Chondrocyte (in vitro differentiated cells): ENCODE data around the gene TRPV6. TPM values are rescaled to one million over a fixed set of nuclear protein-coding genes. Genes with fewer than 3 reads are reported as not detected.

Source experiments
- DNase-seq: peaks from one replicate; pipeline ENCODE4 v3.0.0; 2021; ENCODE audit warnings: mixed read lengths, low spot score
- H3K27ac Mint-ChIP-seq: one replicate; pipeline ENCODE4 v1.8.0; 2021; ENCODE audit warnings: mild to moderate bottlenecking, moderate library complexity, mixed read lengths; ENCODE audit not compliant: unreplicated experiment
- H3K27me3 Mint-ChIP-seq: 2 replicates; pipeline ENCODE4 v1.8.0; 2021; ENCODE audit warnings: low read depth, mixed read lengths
- H3K36me3 Mint-ChIP-seq: 2 replicates; pipeline ENCODE4 v1.8.0; 2021; ENCODE audit warnings: low read depth, mixed read lengths
- H3K4me1 Mint-ChIP-seq: 2 replicates; pipeline ENCODE4 v1.8.0; 2021; ENCODE audit warnings: low read depth, mild to moderate bottlenecking, mixed read lengths
- H3K4me3 Mint-ChIP-seq: one replicate; pipeline ENCODE4 v1.8.0; 2021; ENCODE audit warnings: mild to moderate bottlenecking, moderate library complexity, mixed read lengths; ENCODE audit not compliant: unreplicated experiment
- H3K9me3 Mint-ChIP-seq: 2 replicates; pipeline ENCODE4 v1.8.0; 2021; ENCODE audit warnings: low read depth, mixed read lengths
- CTCF ChIP-seq: fragments of 200-600 bp; sonication (generic); IDR thresholded peaks from 2 replicates; pipeline ENCODE4 v1.5.0; 2021; ENCODE audit warnings: antibody characterized with exemption, mild to moderate bottlenecking, moderate library complexity
- total RNA-seq: library from RNA; stranded (reverse); gene quantifications from 3 replicates; pipeline ENCODE4 v1.2.1, GENCODE V29; 2021

TRPV6 gene
- total RNA-seq, 1 donor from 2014 or later: not detected

GRCh38 chr7:142919656-142920055, 34.1 kb upstream of the TRPV6 start:
- H3K36me3 Mint-ChIP-seq: no peaks in the 10 kb centered on the region
- no peak for TF ChIP-seq CTCF
- no peak for DNase-seq
- no peak overlapping the region for H3K4me3 Mint-ChIP-seq
- H3K27me3 Mint-ChIP-seq: peaks cover 5% of the 10 kb centered on the region
- no peaks in the 10 kb centered on the region for H3K9me3 Mint-ChIP-seq
- no peak overlapping the region for H3K27ac Mint-ChIP-seq
- H3K4me1 Mint-ChIP-seq: no peaks in the 10 kb centered on the region

GRCh38 chr7:142918901-142919300, 33.4 kb upstream of the TRPV6 start:
- Mint-ChIP-seq H3K4me1 (no peaks in the 10 kb centered on the region), H3K9me3 (no peaks in the 10 kb centered on the region), H3K4me3 (no peak overlapping the region), H3K27ac (no peak overlapping the region), H3K36me3 (no peaks in the 10 kb centered on the region), H3K27me3 (peaks cover 5% of the 10 kb centered on the region)
- no peak for DNase-seq
- TF ChIP-seq CTCF: no peak

GRCh38 chr7:142917447-142917846, 31.9 kb upstream of the TRPV6 start:
- Mint-ChIP-seq H3K4me3 (no peak overlapping the region), H3K27me3 (peaks cover 5% of the 10 kb centered on the region), H3K27ac (no peak overlapping the region), H3K9me3 (no peaks in the 10 kb centered on the region), H3K36me3 (no peaks in the 10 kb centered on the region), H3K4me1 (no peaks in the 10 kb centered on the region)
- TF ChIP-seq CTCF: no peak
- DNase-seq: no peak

- no peaks in the 10 kb centered on the region for H3K4me1 Mint-ChIP-seq
- DNase-seq: no peak
Observed at GRCh38 chr7:142916508-142916907, 31.0 kb upstream of the TRPV6 start.

GRCh38 chr7:142915315-142915714, 29.8 kb upstream of the TRPV6 start:
- no peaks in the 10 kb centered on the region for H3K4me1 Mint-ChIP-seq
- H3K9me3 Mint-ChIP-seq: no peaks in the 10 kb centered on the region
- H3K27me3 Mint-ChIP-seq: peaks cover 1% of the 10 kb centered on the region
- no peak for TF ChIP-seq CTCF
- no peaks in the 10 kb centered on the region for H3K36me3 Mint-ChIP-seq
- DNase-seq: no peak
- H3K4me3 Mint-ChIP-seq: no peak overlapping the region
- no peak overlapping the region for H3K27ac Mint-ChIP-seq

More at GRCh38 chr7:142916508-142916907, 31.0 kb upstream of the TRPV6 start:
- H3K27me3 Mint-ChIP-seq: peaks cover 2% of the 10 kb centered on the region
- no peaks in the 10 kb centered on the region for H3K36me3 Mint-ChIP-seq
- no peaks in the 10 kb centered on the region for H3K9me3 Mint-ChIP-seq
- no peak overlapping the region for H3K27ac Mint-ChIP-seq
- H3K4me3 Mint-ChIP-seq: no peak overlapping the region
- TF ChIP-seq CTCF: no peak
